ENCODE data around the gene ASMTL. TPM values are rescaled to one million over a fixed set of nuclear protein-coding genes. Genes with fewer than 3 reads are reported as not detected.
"Not testable (repeated sequence)": the region's sequence is repeated elsewhere in the genome, so short reads cannot be mapped to it uniquely, and the experiment has no call there.

ASMTL gene
- total RNA-seq, 2 experiments from 2014 or later: 65.2 to 67.4 TPM

DNA sequence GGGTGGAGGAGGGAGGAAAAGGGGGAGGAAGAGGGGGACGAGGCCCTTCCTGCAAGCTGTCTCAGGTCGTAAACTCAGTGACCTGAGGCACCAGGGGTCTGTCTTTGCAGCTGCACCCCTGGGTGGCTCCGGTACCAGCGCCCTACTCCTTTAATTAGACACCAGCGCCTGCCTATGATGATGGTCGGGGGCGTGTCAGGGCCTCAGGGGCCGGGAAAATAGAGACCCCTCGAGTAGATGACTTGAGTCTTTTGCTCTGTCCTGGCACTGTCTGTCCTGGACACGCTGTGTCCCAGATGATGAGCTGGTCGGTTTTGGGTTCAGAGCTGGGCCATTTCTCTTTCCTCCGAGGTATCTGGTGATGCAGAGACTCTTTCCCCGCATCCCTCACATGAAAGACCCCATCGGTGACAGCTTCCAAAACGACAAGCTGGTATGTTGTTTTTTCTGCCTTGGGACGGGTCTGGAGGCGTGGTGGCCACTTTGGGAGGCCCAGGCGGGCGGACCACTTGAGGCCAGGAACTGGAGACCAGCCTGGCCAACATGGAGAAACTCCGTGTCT lies 72.0 kb downstream of the ASMTL start:
- no peaks in the 10 kb centered on the region for H3K27me3 Mint-ChIP-seq
- H3K9me3 Mint-ChIP-seq: no peaks in the 10 kb centered on the region
- ChIA-PET CTCF (no interaction called here), POLR2A (no interaction called here)
- DNase-seq: no peak
- H3K4me3 Mint-ChIP-seq: no peak overlapping the region
- H3K4me1 Mint-ChIP-seq (ENCODE audit: low read depth): peaks cover 4% of the 10 kb centered on the region
- intact Hi-C loops (cut with micrococcal nuclease): no loop called here
- peaks cover 12% of the 10 kb centered on the region for H3K36me3 Mint-ChIP-seq
- no peak overlapping the region for H3K27ac Mint-ChIP-seq

DNA sequence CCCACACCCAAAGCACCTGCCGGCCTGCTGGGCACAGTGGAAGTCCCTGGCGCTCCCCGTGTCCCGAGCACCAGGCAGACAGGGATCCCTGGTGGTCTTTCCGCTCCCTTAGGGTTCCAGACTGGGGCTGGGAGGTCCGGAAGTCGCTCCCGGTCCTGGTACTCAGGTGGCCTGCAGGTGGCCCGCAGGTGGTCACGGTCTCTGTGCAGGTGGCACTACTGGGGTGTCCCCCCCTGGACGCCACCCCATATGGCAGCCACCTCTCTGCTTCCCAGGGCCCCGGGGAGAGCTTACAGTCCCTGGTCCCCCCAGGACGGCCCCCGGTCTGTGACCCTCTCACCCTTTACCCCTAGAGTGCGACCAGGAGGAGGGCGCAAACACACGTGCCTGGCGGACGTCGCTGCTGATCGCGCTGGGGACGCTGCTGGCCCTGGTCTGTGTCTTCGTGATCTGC lies 74.4 kb downstream of the ASMTL start:
- intact Hi-C loops (cut with micrococcal nuclease): no loop called here
- H3K4me3 Mint-ChIP-seq: no peak overlapping the region
- POLR2A ChIA-PET: no interaction called here
- no peak overlapping the region for H3K27ac Mint-ChIP-seq
- no peak for DNase-seq
- CTCF ChIA-PET: no interaction called here
- H3K9me3 Mint-ChIP-seq: no peaks in the 10 kb centered on the region
- no peaks in the 10 kb centered on the region for H3K36me3 Mint-ChIP-seq
- H3K27me3 Mint-ChIP-seq: no peaks in the 10 kb centered on the region
- H3K4me1 Mint-ChIP-seq (ENCODE audit: low read depth): peaks cover 3% of the 10 kb centered on the region

DNA sequence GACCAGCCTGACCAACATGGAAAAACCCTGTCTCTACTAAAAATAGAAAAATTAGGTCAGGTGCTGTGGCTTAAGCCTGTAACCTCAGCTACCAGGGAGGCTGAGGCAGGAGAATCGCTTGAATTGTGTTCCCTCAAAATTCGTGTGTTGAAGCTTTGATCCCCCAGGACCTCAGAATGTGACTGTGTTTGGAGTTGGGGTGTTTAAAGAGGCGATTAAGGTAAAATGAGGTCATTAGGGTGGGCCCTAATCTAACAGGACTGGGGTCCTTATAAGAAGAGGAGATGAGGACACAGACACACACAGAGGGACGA lies 84.4 kb downstream of the ASMTL start:
- no peak for DNase-seq
- H3K9me3 Mint-ChIP-seq: no peaks in the 10 kb centered on the region
- no peaks in the 10 kb centered on the region for H3K27me3 Mint-ChIP-seq
- H3K27ac Mint-ChIP-seq: no peak overlapping the region
- ChIA-PET POLR2A (no interaction called here), CTCF (no interaction called here)
- H3K36me3 Mint-ChIP-seq: peaks cover 6% of the 10 kb centered on the region
- intact Hi-C loops (cut with micrococcal nuclease): no loop called here
- H3K4me3 Mint-ChIP-seq: no peak overlapping the region
- H3K4me1 Mint-ChIP-seq (ENCODE audit: low read depth): no peaks in the 10 kb centered on the region

DNA sequence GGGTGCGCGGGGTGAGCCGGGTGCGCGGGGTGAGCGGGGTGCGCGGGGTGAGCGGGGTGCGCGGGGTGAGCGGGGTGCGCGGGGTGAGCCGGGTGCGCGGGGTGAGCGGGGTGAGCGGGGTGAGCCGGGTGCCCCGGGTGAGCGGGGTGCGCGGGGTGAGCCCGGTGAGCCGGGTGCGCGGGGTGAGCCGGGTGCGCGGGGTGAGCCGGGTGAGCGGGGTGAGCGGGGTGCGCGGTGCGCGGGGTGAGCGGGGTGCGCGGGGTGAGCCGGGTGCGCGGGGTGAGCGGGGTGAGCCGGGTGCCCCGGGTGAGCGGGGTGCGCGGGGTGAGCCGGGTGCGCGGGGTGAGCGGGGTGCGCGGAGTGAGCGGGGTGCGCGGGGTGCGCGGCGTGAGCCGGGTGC lies 86.3 kb downstream of the ASMTL start:
- POLR2A ChIA-PET; H3K27ac Mint-ChIP-seq; H3K9me3 Mint-ChIP-seq; H3K4me3 Mint-ChIP-seq; H3K4me1 Mint-ChIP-seq (ENCODE audit: low read depth); H3K36me3 Mint-ChIP-seq; intact Hi-C loops (cut with micrococcal nuclease); H3K27me3 Mint-ChIP-seq; DNase-seq; CTCF ChIA-PET: not testable (repeated sequence)

DNA sequence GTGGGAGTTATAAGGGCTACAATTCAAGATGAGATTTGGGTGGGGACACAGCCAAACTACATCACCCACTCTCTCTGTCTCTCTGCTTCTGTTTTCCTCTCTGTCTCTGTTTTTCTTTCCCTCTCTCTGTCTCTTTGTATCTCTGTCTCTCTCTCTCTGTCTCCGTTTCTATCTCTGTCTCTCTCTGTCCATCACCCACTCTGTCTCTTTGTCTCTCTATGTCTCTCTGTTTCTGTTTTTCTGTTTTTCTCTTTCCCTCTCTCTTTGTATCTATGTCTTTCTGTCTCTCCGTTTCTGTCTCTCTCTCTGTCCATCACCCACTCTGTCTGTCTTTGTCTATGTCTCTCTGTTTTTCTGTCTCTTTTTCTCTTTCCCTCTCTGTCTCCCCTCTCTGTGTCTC lies 90.8 kb downstream of the ASMTL start:
- POLR2A ChIA-PET: no interaction called here
- no peak for DNase-seq
- H3K27me3 Mint-ChIP-seq: no peaks in the 10 kb centered on the region
- CTCF ChIA-PET: no interaction called here
- H3K4me1 Mint-ChIP-seq (ENCODE audit: low read depth): no peaks in the 10 kb centered on the region
- H3K36me3 Mint-ChIP-seq: peaks cover 13% of the 10 kb centered on the region
- intact Hi-C loops (cut with micrococcal nuclease): no loop called here
- H3K9me3 Mint-ChIP-seq: peaks cover 8% of the 10 kb centered on the region
- H3K27ac Mint-ChIP-seq: no peak overlapping the region
- no peak overlapping the region for H3K4me3 Mint-ChIP-seq

DNA sequence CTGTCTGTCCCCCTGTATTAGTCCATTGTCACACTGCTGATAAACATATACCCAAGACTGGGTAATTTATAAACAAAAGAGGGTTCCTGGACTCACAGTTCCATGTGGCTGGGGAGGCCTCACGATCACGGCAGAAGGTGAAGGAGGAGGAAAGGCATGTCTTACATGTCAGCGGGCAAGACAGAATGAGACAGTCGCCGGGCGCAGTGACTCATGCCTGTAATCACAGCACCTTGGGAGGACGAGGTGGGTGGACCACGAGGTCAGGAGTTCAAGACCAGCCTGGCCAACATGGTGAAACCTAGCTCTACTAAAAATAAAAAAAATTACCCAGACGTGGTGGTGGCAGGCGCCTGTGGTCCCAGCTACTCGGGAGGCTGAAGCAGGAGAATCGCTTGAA lies 91.4 kb downstream of the ASMTL start:
- POLR2A ChIA-PET: no interaction called here

DNA sequence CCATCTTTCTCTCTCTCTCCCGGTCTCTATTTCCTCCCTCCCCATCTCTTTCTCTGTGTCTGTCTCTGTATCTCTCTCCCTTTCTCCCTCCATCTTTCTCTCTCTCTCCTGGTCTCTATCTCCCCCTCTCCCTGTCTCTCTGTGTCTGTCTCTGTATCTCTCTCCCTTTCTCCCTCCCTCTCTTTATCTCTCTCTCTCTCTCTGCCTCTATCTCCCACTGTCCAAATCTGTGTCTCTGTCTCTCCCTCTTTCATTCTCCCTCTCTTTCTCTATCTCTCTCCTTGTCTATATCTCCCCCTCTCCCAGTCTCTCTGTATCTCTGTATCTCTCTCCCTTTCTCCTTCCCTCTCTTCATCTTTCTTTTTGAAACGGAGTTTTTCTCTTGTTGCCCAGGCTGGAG lies 92.5 kb downstream of the ASMTL start:
- Mint-ChIP-seq H3K27ac (no peak overlapping the region), H3K27me3 (no peaks in the 10 kb centered on the region), H3K4me1 (ENCODE audit: low read depth) (peaks cover 7% of the 10 kb centered on the region), H3K4me3 (no peak overlapping the region), H3K36me3 (peaks cover 13% of the 10 kb centered on the region), H3K9me3 (peaks cover 8% of the 10 kb centered on the region)
- no peak for DNase-seq
- CTCF ChIA-PET: no interaction called here
- POLR2A ChIA-PET: no interaction called here
- intact Hi-C loops (cut with micrococcal nuclease): no loop called here

More for the DNA sequence above, 91.4 kb downstream of the ASMTL start:
- intact Hi-C loops (cut with micrococcal nuclease): no loop called here
- H3K4me1 Mint-ChIP-seq (ENCODE audit: low read depth): no peaks in the 10 kb centered on the region
- DNase-seq: peak; percentile 37
- H3K27ac Mint-ChIP-seq: no peak overlapping the region
- H3K36me3 Mint-ChIP-seq: peaks cover 13% of the 10 kb centered on the region
- peaks cover 8% of the 10 kb centered on the region for H3K9me3 Mint-ChIP-seq
- H3K27me3 Mint-ChIP-seq: no peaks in the 10 kb centered on the region
- H3K4me3 Mint-ChIP-seq: no peak overlapping the region
- CTCF ChIA-PET: no interaction called here

DNA sequence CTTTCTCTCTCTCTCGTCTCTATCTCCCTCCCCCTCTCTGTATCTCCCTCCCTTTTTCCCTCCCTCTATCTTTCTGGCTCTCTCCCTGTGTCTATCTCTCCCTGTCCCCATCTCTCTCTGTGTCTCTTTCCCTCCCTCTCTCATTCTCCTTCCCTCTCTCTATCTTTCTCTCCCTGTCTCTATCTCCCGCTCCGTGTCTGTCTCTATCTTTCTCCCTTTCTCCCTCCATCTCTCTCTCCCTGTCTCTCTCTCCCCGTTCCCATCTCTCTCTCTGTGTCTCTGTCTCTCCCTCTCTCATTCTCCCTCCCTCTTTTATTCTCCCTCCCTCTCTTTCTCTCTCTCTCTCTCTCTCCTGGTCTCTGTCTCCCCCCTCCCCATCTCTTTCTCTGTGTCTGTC lies 93.2 kb downstream of the ASMTL start:
- intact Hi-C loops (cut with micrococcal nuclease): no loop called here

DNA sequence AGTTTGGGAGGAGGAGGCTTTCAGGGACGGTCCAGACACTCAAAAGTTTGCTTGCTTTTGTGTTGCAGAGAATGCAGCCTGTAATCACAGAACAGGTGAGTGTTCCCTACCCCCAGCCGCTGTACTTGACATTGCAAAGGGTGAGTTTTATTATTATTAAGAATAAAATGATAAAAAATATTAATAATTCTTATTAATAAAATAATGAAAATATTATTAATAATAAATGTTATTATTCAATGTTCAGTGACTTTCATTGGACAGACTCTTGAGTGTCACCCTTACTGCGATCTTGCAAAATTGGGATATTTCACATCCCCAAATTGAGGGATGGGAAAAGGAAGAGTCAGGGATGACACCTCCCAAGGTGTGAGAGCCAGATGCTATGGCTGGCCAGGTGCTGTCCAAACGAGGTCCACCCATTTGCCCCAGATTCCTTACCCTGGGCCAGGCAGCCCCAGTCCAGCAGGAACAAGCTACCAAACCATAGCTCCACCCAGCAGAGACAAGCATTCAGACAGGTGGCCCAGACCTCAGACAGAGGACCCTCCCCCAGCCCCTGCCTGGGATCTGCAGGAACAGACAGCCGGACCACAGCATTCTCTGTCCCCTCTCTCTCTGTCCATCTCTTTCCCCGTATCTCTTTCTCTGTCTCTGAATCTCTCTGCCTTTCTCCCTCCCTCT lies 93.8 kb downstream of the ASMTL start:
- intact Hi-C loops (cut with micrococcal nuclease): no loop called here
- peaks cover 11% of the 10 kb centered on the region for H3K36me3 Mint-ChIP-seq
- CTCF ChIA-PET: no interaction called here
- no peak for DNase-seq
- no peak overlapping the region for H3K27ac Mint-ChIP-seq
- peaks cover 7% of the 10 kb centered on the region for H3K4me1 Mint-ChIP-seq (ENCODE audit: low read depth)
- no peak overlapping the region for H3K4me3 Mint-ChIP-seq
- POLR2A ChIA-PET: no interaction called here
- no peaks in the 10 kb centered on the region for H3K27me3 Mint-ChIP-seq
- peaks cover 8% of the 10 kb centered on the region for H3K9me3 Mint-ChIP-seq

More for the DNA sequence above, 93.2 kb downstream of the ASMTL start:
- peaks cover 11% of the 10 kb centered on the region for H3K36me3 Mint-ChIP-seq
- peaks cover 7% of the 10 kb centered on the region for H3K4me1 Mint-ChIP-seq (ENCODE audit: low read depth)
- no peak overlapping the region for H3K27ac Mint-ChIP-seq
- H3K4me3 Mint-ChIP-seq: no peak overlapping the region
- H3K27me3 Mint-ChIP-seq: no peaks in the 10 kb centered on the region
- CTCF ChIA-PET: no interaction called here
- DNase-seq: no peak
- POLR2A ChIA-PET: no interaction called here
- peaks cover 8% of the 10 kb centered on the region for H3K9me3 Mint-ChIP-seq

DNA sequence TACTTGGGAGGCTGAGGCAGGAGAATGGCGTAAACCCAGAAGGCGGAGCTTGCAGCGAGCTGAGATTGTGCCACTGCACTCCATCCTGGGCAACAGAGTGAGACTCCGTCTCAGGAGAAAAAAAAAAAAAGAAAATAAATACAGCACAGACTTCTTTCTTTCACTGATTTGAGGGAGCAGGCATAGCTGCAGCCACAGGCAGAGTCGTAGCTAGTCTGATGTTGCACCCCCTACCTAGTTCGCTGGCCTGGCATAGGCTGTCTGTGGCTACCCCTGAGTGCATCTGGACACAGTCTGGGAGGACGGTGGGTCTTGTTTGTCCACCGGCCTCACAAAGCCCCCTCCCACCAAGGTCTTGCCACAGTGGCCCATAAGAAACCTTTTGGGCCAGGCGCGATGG lies 94.7 kb downstream of the ASMTL start:
- ChIA-PET CTCF (no interaction called here), POLR2A (no interaction called here)
- no peak for DNase-seq
- Mint-ChIP-seq H3K27me3 (no peaks in the 10 kb centered on the region), H3K27ac (no peak overlapping the region), H3K4me1 (ENCODE audit: low read depth) (peaks cover 7% of the 10 kb centered on the region), H3K4me3 (no peak overlapping the region), H3K36me3 (peaks cover 11% of the 10 kb centered on the region), H3K9me3 (peaks cover 8% of the 10 kb centered on the region)
- intact Hi-C loops (cut with micrococcal nuclease): no loop called here

DNA sequence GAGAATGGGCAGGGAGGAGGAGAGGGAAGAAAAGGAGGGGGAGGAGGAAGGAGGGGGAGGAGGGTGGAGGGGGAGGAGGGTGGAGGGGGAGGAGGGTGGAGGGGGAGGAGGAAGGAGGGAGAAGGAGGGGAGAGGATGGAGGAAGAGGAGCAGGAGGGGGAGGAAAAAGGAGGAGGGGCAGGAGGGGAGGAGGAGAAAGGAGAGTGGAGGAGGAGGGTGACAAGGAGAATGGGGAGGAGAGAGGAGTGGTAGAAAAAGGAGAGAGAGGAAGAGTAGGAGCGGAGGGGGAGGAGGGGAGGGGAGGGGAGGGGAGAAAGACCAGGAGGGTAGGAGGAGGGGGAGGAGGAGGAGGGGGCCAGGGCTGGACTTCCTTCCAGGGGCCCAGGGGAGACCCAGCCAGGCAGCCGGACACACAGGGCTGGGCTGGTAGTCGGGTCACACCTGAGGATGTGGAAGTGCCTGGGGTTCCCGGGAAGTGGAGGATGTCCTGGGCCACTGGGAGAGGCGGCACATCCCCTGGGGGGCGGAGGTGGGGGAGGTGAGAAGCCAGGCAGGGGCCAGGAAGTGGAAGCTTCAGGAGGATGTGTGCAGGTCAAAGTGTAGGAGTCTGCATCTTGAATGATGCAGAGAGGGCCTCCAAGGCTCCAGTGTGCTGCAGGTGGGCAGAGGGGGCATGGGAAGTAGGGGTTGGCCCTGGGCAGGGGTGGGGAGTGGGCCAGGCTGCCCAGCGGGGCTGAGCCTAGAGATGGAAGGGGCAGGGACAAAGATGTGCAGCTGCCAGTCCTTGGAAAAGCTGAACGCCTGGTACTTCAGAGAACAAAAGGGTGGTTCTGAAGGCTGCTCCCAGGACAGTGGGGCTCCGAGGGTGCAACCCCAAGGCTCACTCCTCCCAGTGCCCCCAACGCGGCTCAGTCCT lies 97.3 kb downstream of the ASMTL start:
- intact Hi-C loops (cut with micrococcal nuclease): no loop called here
- Mint-ChIP-seq H3K36me3 (peaks cover 11% of the 10 kb centered on the region), H3K4me1 (ENCODE audit: low read depth) (peaks cover 7% of the 10 kb centered on the region), H3K9me3 (peaks cover 8% of the 10 kb centered on the region), H3K27me3 (no peaks in the 10 kb centered on the region), H3K4me3 (no peak overlapping the region), H3K27ac (no peak overlapping the region)
- ChIA-PET POLR2A (no interaction called here), CTCF (no interaction called here)
- no peak for DNase-seq

DNA sequence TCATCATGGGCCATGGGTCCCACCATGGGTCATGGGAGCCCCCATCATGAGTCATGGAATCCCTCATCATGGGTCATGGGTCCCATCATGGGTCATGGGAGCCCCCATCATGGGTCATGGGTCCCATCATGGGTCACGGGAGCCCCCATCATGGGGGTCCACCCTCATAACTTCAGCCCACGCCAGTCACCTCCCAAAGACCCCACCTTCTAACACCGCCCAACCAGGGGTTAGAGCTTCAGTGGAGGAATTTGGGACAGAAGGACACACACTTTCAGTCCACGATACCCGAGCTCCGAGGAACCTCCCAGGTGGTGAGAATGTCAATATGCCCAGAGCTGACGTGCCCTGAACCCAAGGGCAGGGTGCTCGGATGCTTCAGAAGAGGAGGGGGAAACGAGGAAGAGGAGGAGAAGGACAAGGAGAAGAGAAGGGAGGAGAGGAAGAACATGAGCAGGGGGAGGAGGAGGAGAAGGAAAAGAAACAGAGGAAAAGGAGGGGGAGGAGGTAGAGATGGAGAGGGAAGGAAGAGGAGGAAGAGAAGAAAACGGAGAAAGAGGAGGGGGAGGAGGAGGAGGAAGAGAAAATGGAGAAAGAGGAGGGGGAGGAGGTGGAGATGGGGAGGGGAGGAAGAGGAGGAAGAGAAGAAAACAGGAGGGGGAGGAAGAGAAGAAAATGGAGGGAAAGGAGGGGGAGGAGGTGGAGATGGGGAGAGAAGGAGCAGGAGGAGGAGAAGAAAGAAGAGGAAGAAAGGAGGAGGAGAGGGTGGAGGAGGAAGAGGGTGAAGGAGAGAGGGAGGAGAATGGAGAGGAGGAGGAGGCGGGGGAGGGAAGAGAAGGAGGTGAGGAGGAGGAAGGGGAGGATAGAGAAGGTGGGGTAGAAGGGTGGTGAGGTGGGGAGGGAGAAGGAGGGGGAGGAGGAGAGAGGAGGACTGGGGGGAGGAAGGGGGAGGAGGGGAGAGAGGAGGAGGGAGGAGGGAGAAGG lies 98.4 kb downstream of the ASMTL start:
- H3K4me3 Mint-ChIP-seq: no peak overlapping the region
- no peak overlapping the region for H3K27ac Mint-ChIP-seq
- ChIA-PET CTCF (no interaction called here), POLR2A (no interaction called here)
- no peak for DNase-seq
- intact Hi-C loops (cut with micrococcal nuclease): no loop called here
- no peaks in the 10 kb centered on the region for H3K27me3 Mint-ChIP-seq
- H3K4me1 Mint-ChIP-seq (ENCODE audit: low read depth): peaks cover 7% of the 10 kb centered on the region
- H3K36me3 Mint-ChIP-seq: peaks cover 11% of the 10 kb centered on the region
- H3K9me3 Mint-ChIP-seq: peaks cover 8% of the 10 kb centered on the region
